ENCODE measurements around the gene SNAP47.

DNA sequence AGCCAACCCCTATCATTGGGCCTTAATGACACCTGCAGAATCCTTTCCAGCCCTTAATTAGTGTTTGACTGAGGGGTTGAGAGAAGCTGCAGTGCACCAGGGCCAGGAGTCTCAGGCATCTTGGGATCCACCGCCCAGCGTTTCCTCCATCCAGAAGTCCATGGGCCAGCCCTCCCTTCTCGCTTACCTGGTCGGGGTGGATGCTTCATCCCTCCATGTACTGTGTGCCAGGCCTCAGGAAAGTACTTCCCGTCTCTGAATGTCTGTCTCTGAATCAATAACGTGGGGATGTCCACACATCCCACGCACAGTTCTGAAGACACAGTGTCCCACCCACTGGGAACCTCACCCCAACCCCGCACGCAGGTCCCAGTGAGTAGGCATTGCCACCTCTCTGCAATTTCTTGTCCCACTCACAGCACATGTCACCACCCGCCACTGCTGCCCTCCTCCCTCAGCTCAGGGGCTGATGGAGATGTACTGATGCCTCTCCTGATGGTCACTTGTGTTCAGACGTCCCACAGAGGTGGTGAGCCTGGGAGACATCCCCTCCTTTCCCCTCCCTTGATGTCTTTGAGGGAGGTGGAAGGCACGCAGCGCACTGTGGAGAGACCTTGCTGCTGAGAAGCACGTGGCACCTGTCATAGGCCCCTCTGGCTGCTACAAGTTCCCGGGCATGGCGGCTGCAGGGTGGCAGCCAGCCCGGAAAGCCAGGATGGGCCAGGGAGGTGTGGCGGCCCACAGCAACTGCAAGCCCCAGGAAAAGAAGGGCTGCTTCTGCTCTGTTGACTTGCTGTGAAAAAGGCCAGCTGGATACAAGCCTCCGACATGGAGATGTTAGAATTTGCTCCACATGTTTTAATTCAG is 50.8 kb downstream of the SNAP47 start:
- no peak for TF ChIP-seq POLR2A (IDR thresholded peaks at IDR 0.05)
- TF ChIP-seq, protein P1, sequence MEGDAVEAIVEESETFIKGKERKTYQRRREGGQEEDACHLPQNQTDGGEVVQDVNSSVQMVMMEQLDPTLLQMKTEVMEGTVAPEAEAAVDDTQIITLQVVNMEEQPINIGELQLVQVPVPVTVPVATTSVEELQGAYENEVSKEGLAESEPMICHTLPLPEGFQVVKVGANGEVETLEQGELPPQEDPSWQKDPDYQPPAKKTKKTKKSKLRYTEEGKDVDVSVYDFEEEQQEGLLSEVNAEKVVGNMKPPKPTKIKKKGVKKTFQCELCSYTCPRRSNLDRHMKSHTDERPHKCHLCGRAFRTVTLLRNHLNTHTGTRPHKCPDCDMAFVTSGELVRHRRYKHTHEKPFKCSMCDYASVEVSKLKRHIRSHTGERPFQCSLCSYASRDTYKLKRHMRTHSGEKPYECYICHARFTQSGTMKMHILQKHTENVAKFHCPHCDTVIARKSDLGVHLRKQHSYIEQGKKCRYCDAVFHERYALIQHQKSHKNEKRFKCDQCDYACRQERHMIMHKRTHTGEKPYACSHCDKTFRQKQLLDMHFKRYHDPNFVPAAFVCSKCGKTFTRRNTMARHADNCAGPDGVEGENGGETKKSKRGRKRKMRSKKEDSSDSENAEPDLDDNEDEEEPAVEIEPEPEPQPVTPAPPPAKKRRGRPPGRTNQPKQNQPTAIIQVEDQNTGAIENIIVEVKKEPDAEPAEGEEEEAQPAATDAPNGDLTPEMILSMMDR (IDR thresholded peaks at IDR 0.05): no peak

All from esophagus squamous epithelium (tissue), 4 donors.